ENCODE measurements around the gene DISP2. TPM values are rescaled to one million over a fixed set of nuclear protein-coding genes. Genes with fewer than 3 reads are reported as not detected.

Gene DISP2
- total and polyA plus RNA-seq, 2 experiments from 2014 or later, result 1.3 to 2.2 TPM

GRCh38 chr15:40369474-40369869, 11.5 kb downstream of the DISP2 start (continued):
- no peak for TF ChIP-seq ZNF462 (CRISPR knock-in tag; IDR thresholded peaks at IDR 0.05)
- TF ChIP-seq ZNF114 (CRISPR knock-in tag; IDR thresholded peaks at IDR 0.05), result no peak
- no peak for TF ChIP-seq POLR2AphosphoS5 (IDR thresholded peaks at IDR 0.05; ENCODE audit: low read depth)
- TF ChIP-seq ZNF331 (CRISPR knock-in tag; IDR thresholded peaks at IDR 0.05; ENCODE audit: low read depth), result no peak
- no peak for TF ChIP-seq EZH2 (IDR thresholded peaks at IDR 0.05; ENCODE audit: low read depth, unreplicated experiment)
- TF ChIP-seq EZH2phosphoT487 (IDR thresholded peaks at IDR 0.05; ENCODE audit: unreplicated experiment), result no peak
- TF ChIP-seq NANOG (IDR thresholded peaks at IDR 0.05; ENCODE audit: borderline replicate concordance), result no peak
- no peak for TF ChIP-seq JUNB (IDR thresholded peaks at IDR 0.05; ENCODE audit: unreplicated experiment)

GRCh38 chr15:40369971-40370370, 12.0 kb downstream of the DISP2 start:
- ATAC-seq, result no peak
- H3K36me3 ChIP-seq (ENCODE audit: insufficient read depth), result no peaks in the 10 kb centered on the region
- H2AFZ ChIP-seq, result no peak overlapping the region
- H3K4me3 Mint-ChIP-seq, result no peak overlapping the region
- H3K4me1 Mint-ChIP-seq, result peaks cover 27% of the 10 kb centered on the region
- H3K36me3 Mint-ChIP-seq (ENCODE audit: low read depth), result no peaks in the 10 kb centered on the region; the same call in 2 of the 3 replicates
- DNase-seq (ENCODE audit: low spot score), result no peak
- no peaks in the 10 kb centered on the region for H3K9me2 ChIP-seq (ENCODE audit: insufficient read depth)
- H3K9me3 Mint-ChIP-seq, result peaks cover 2% of the 10 kb centered on the region; the same call in 1 of the 3 replicates
- H3K27ac ChIP-seq (ENCODE audit: low read depth), result no peak overlapping the region
- H3K27me3 Mint-ChIP-seq (ENCODE audit: insufficient read depth, low read depth, poor library complexity), result peaks cover 31% of the 10 kb centered on the region
- H3K79me2 ChIP-seq (replicated peaks; ENCODE audit: insufficient read depth), result no peaks in the 10 kb centered on the region
- H3K4me2 ChIP-seq, result no peak overlapping the region
- H4K20me1 ChIP-seq (replicated peaks; ENCODE audit: insufficient read depth), result no peaks in the 10 kb centered on the region
- no peak overlapping the region for H3K4me3 ChIP-seq
- H3K27me3 ChIP-seq (ENCODE audit: insufficient read depth), result peaks cover 28% of the 10 kb centered on the region
- no peak overlapping the region for H3K27ac Mint-ChIP-seq
- peaks cover 19% of the 10 kb centered on the region for H3K4me1 ChIP-seq (ENCODE audit: insufficient read depth)
- 0 out of 2 replicates have a peak, but pooled peaks cover 3% of the 10 kb centered on the region for H3F3A ChIP-seq (replicated peaks; ENCODE audit: low read depth)
- TF ChIP-seq REST (IDR thresholded peaks at IDR 0.05; ENCODE audit: unreplicated experiment), result no peak
- TF ChIP-seq, protein P1, sequence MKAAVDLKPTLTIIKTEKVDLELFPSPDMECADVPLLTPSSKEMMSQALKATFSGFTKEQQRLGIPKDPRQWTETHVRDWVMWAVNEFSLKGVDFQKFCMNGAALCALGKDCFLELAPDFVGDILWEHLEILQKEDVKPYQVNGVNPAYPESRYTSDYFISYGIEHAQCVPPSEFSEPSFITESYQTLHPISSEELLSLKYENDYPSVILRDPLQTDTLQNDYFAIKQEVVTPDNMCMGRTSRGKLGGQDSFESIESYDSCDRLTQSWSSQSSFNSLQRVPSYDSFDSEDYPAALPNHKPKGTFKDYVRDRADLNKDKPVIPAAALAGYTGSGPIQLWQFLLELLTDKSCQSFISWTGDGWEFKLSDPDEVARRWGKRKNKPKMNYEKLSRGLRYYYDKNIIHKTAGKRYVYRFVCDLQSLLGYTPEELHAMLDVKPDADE (IDR thresholded peaks at IDR 0.05), result no peak
- TF ChIP-seq, protein P2, sequence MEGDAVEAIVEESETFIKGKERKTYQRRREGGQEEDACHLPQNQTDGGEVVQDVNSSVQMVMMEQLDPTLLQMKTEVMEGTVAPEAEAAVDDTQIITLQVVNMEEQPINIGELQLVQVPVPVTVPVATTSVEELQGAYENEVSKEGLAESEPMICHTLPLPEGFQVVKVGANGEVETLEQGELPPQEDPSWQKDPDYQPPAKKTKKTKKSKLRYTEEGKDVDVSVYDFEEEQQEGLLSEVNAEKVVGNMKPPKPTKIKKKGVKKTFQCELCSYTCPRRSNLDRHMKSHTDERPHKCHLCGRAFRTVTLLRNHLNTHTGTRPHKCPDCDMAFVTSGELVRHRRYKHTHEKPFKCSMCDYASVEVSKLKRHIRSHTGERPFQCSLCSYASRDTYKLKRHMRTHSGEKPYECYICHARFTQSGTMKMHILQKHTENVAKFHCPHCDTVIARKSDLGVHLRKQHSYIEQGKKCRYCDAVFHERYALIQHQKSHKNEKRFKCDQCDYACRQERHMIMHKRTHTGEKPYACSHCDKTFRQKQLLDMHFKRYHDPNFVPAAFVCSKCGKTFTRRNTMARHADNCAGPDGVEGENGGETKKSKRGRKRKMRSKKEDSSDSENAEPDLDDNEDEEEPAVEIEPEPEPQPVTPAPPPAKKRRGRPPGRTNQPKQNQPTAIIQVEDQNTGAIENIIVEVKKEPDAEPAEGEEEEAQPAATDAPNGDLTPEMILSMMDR (conservative IDR thresholded peaks at IDR 0.05; ENCODE audit: low read depth in 2 of 2), result no peak
- no peak for TF ChIP-seq ZNF114 (CRISPR knock-in tag; IDR thresholded peaks at IDR 0.05)
- no peak for TF ChIP-seq EZH2 (IDR thresholded peaks at IDR 0.05; ENCODE audit: low read depth, unreplicated experiment)
- TF ChIP-seq NANOG (IDR thresholded peaks at IDR 0.05; ENCODE audit: borderline replicate concordance), result no peak
- no peak for TF ChIP-seq EZH2phosphoT487 (IDR thresholded peaks at IDR 0.05; ENCODE audit: unreplicated experiment)
- TF ChIP-seq JUNB (IDR thresholded peaks at IDR 0.05; ENCODE audit: unreplicated experiment), result no peak
- TF ChIP-seq POLR2AphosphoS5 (IDR thresholded peaks at IDR 0.05; ENCODE audit: low read depth), result no peak

Data from GM23338 (cell line).